DOHH2 (cell line): ENCODE data around the gene ABCA4.

Source experiments
- CTCF ChIP-seq: fragments of 200-600 bp; sonication (generic); IDR thresholded peaks from one replicate; pipeline ENCODE4 v1.5.1; 2014; ENCODE audit warnings: antibody characterized with exemption, mild to moderate bottlenecking, low read depth, low read length; ENCODE audit not compliant: poor library complexity, severe bottlenecking
- EZH2phosphoT487 ChIP-seq: fragments of 200-600 bp; sonication (generic); IDR thresholded peaks from 2 replicates; pipeline ENCODE4 v1.6.1; 2017; ENCODE audit warnings: borderline replicate concordance, mild to moderate bottlenecking, antibody characterized with exemption, low read length, moderate library complexity, mixed read lengths

GRCh38 chr1:93965256-93965655 lies 155.7 kb downstream of the ABCA4 start:
- no peak for TF ChIP-seq CTCF
- no peak for TF ChIP-seq EZH2phosphoT487
